KMS-11 (cell line): Measurements from ENCODE around the gene GADL1.

Source experiments
- H2AFZ ChIP-seq: fragments of 200-600 bp; sonication (generic); 2 replicates; pipeline ENCODE4 v1.6.1; 2016; ENCODE audit warnings: antibody characterized with exemption, mixed run types, low read depth
- H3K27ac ChIP-seq: fragments of 200-600 bp; sonication (generic); 2 replicates; pipeline ENCODE4 v1.6.1; 2016; ENCODE audit warnings: mild to moderate bottlenecking, mixed run types
- H3K27me3 ChIP-seq: fragments of 200-600 bp; sonication (generic); 2 replicates; pipeline ENCODE4 v1.6.1; 2017; ENCODE audit warnings: mild to moderate bottlenecking, low read depth, mixed run types, moderate library complexity; ENCODE audit not compliant: insufficient read depth
- H3K36me3 ChIP-seq: fragments of 200-600 bp; sonication (generic); 2 replicates; pipeline ENCODE4 v1.6.1; 2017; ENCODE audit warnings: mild to moderate bottlenecking, mixed run types; ENCODE audit not compliant: insufficient read depth
- H3K4me1 ChIP-seq: fragments of 200-600 bp; sonication (generic); 2 replicates; pipeline ENCODE4 v1.6.1; 2016; ENCODE audit warnings: mild to moderate bottlenecking, low read depth, mixed run types; ENCODE audit not compliant: poor library complexity, severe bottlenecking
- H3K4me2 ChIP-seq: fragments of 200-600 bp; sonication (generic); 2 replicates; pipeline ENCODE4 v1.7.0; 2016; ENCODE audit warnings: mild to moderate bottlenecking, mixed run types
- H3K4me3 ChIP-seq: fragments of 200-600 bp; sonication (generic); IDR thresholded peaks from 2 replicates; pipeline ENCODE4 v1.6.1; 2017; ENCODE audit warnings: low read depth, low read length, mixed read lengths; ENCODE audit not compliant: insufficient read depth
- H3K79me2 ChIP-seq: fragments of 200-600 bp; sonication (generic); 2 replicates; pipeline ENCODE4 v1.6.1; 2016; ENCODE audit warnings: low read depth, mixed run types; ENCODE audit not compliant: insufficient read depth
- H3K9ac ChIP-seq: fragments of 200-600 bp; sonication (generic); 2 replicates; pipeline ENCODE4 v1.6.1; 2016; ENCODE audit warnings: mild to moderate bottlenecking, mixed run types
- H4K20me1 ChIP-seq: fragments of 200-600 bp; sonication (generic); 2 replicates; pipeline ENCODE4 v1.6.1; 2016; ENCODE audit warnings: mild to moderate bottlenecking, mixed run types; ENCODE audit not compliant: insufficient read depth
- CTCF ChIP-seq: fragments of 200-600 bp; sonication (generic); conservative IDR thresholded peaks from 2 replicates; pipeline ENCODE4 v1.6.1; 2017; ENCODE audit warnings: low read depth, mild to moderate bottlenecking, antibody characterized with exemption, low read length, moderate library complexity, mixed read lengths

Gene GADL1

GRCh38 chr3:30940740-30941139, 46.3 kb upstream of the GADL1 start:
- H3K9ac ChIP-seq: no peak overlapping the region
- no peak overlapping the region for H3K4me3 ChIP-seq
- H3K27me3 ChIP-seq: no peaks in the 10 kb centered on the region
- H3K27ac ChIP-seq: no peak overlapping the region
- H2AFZ ChIP-seq: no peak overlapping the region
- H4K20me1 ChIP-seq: no peaks in the 10 kb centered on the region
- H3K79me2 ChIP-seq: no peaks in the 10 kb centered on the region
- no peak overlapping the region for H3K4me2 ChIP-seq
- H3K36me3 ChIP-seq: no peaks in the 10 kb centered on the region
- no peak for TF ChIP-seq CTCF
- no peaks in the 10 kb centered on the region for H3K4me1 ChIP-seq

GRCh38 chr3:30934208-30934550, 39.7 kb upstream of the GADL1 start:
- no peaks in the 10 kb centered on the region for H3K79me2 ChIP-seq
- no peaks in the 10 kb centered on the region for H3K4me1 ChIP-seq
- H3K36me3 ChIP-seq: no peaks in the 10 kb centered on the region
- H3K9ac ChIP-seq: no peak overlapping the region
- TF ChIP-seq CTCF: no peak
- no peak overlapping the region for H2AFZ ChIP-seq
- no peak overlapping the region for H3K4me3 ChIP-seq
- H3K4me2 ChIP-seq: no peak overlapping the region; the same call in 1 of the 2 replicates
- no peaks in the 10 kb centered on the region for H4K20me1 ChIP-seq
- H3K27me3 ChIP-seq: no peaks in the 10 kb centered on the region
- no peak overlapping the region for H3K27ac ChIP-seq

GRCh38 chr3:30933478-30934207, 39.2 kb upstream of the GADL1 start:
- Histone ChIP-seq H3K4me1 (no peaks in the 10 kb centered on the region), H4K20me1 (no peaks in the 10 kb centered on the region), H3K4me3 (no peak overlapping the region), H3K36me3 (no peaks in the 10 kb centered on the region), H3K27ac (no peak overlapping the region), H3K79me2 (no peaks in the 10 kb centered on the region), H3K9ac (no peak overlapping the region), H3K27me3 (no peaks in the 10 kb centered on the region), H3K4me2 (no peak overlapping the region; the same call in 1 of the 2 replicates), H2AFZ (no peak overlapping the region)
- no peak for TF ChIP-seq CTCF

- no peak overlapping the region for H3K4me3 ChIP-seq
- H3K36me3 ChIP-seq: no peaks in the 10 kb centered on the region
- H3K4me1 ChIP-seq: no peaks in the 10 kb centered on the region
- no peak overlapping the region for H2AFZ ChIP-seq
- TF ChIP-seq CTCF: no peak
- no peaks in the 10 kb centered on the region for H3K27me3 ChIP-seq
- no peak overlapping the region for H3K27ac ChIP-seq
- no peak overlapping the region for H3K9ac ChIP-seq
- no peak overlapping the region for H3K4me2 ChIP-seq
- H4K20me1 ChIP-seq: no peaks in the 10 kb centered on the region
- no peaks in the 10 kb centered on the region for H3K79me2 ChIP-seq
Observed at GRCh38 chr3:30932513-30933098, 38.1 kb upstream of the GADL1 start.
